Tibial nerve (tissue), 4 donors: ENCODE data around the gene CREB3.

Experiments used
- CTCF ChIP-seq, 5 experiments: fragments of 200-600 bp in 3 of 5; fragments of 450-650 bp in 2 of 5; sonication (generic) in 3 of 5; IDR thresholded peaks; one replicate each; pipeline ENCODE4 v1.5.1; 2016 to 2019; ENCODE audit warnings: antibody characterized with exemption in 5 of 5, mild to moderate bottlenecking in 3 of 5, moderate library complexity in 2 of 5
- EP300 ChIP-seq, 2 donors: sonication (generic); formaldehyde crosslinking; IDR thresholded peaks; one replicate each; pipeline ENCODE4 v1.6.1; 2017; ENCODE audit warnings: antibody characterized with exemption in 2 of 2, mild to moderate bottlenecking in 1 of 2
- POLR2A ChIP-seq, 2 donors: fragments of 450-650 bp; IDR thresholded peaks; one replicate each; pipeline ENCODE4 v1.6.1; 2017; ENCODE audit warnings: antibody characterized with exemption in 2 of 2, mild to moderate bottlenecking in 2 of 2, moderate library complexity in 2 of 2

- TF ChIP-seq POLR2A (IDR thresholded peaks at IDR 0.05): no peak
- TF ChIP-seq CTCF (IDR thresholded peaks at IDR 0.05): peak; percentile 61 to 77 (median 69)
- TF ChIP-seq EP300 (IDR thresholded peaks at IDR 0.05): no peak
Measured at GRCh38 chr9:35736201-35736633, 3.8 kb downstream of the CREB3 start.
